CD4-positive, alpha-beta T cell (primary cell): Measurements from ENCODE around the gene DNAJC13. TPM values are rescaled to one million over a fixed set of nuclear protein-coding genes. Genes with fewer than 3 reads are reported as not detected.

Experiments
- ATAC-seq: fragments of 200-7000 bp; cut with Tn5 transposase; one replicate; pipeline ENCODE4 v1.10.0; 2022; ENCODE audit warnings: mild to moderate bottlenecking; ENCODE audit not compliant: poor library complexity
- CTCF ChIA-PET: fragments of 350-600 bp; sonication (Branson Sonifier 250); formaldehyde crosslinking; loops from one replicate; lab custom pipeline; 2021; ENCODE audit warnings: antibody characterized with exemption, inconsistent platforms; lab: Charles Lee
- POLR2A ChIA-PET: fragments of 350-600 bp; sonication (Branson Sonifier 250); formaldehyde crosslinking; loops from one replicate; lab custom pipeline; 2021; ENCODE audit warnings: antibody characterized with exemption, inconsistent platforms; lab: Charles Lee
- DNase-seq, 14 experiments: peaks; one replicate each; pipeline ENCODE4 v3.0.0-alpha.2; 2013 to 2020; ENCODE audit warnings: mixed read lengths in 2 of 14
- H3K27ac ChIP-seq, 2 donors: one replicate each; pipeline versions ENCODE4 v1.5.1 to v1.7.0; 2013; ENCODE audit warnings: low read length in 2 of 2, low read depth in 1 of 2, mild to moderate bottlenecking in 1 of 2
- H3K27me3 ChIP-seq, 2 experiments: 1 replicate in 1 of 2; 2 replicates in 1 of 2; pipeline versions ENCODE4 v1.6.1 to v1.7.0; 2013; ENCODE audit warnings: low read length in 2 of 2, control low read depth in 1 of 2, mild to moderate bottlenecking in 1 of 2, moderate library complexity in 1 of 2; ENCODE audit not compliant: insufficient read depth in 2 of 2, control insufficient read depth in 1 of 2
- H3K36me3 ChIP-seq: one replicate; pipeline ENCODE4 v1.6.1; 2013; ENCODE audit warnings: low read length, control low read depth; ENCODE audit not compliant: insufficient read depth
- H3K4me1 ChIP-seq: one replicate; pipeline ENCODE4 v1.6.1; 2013; ENCODE audit warnings: low read length, control low read depth; ENCODE audit not compliant: insufficient read depth
- H3K4me3 ChIP-seq: one replicate; pipeline ENCODE4 v1.5.1; 2013; ENCODE audit warnings: mild to moderate bottlenecking, low read length, moderate library complexity
- H3K9me3 ChIP-seq, 2 experiments: 1 replicate in 1 of 2; 2 replicates in 1 of 2; pipeline versions ENCODE4 v1.6.1 to v1.7.0; 2013; ENCODE audit warnings: low read length in 2 of 2, mild to moderate bottlenecking in 2 of 2, control low read depth in 1 of 2, moderate library complexity in 1 of 2; ENCODE audit not compliant: control insufficient read depth in 1 of 2, insufficient read depth in 1 of 2
- H3K27ac Mint-ChIP-seq: one replicate; pipeline ENCODE4 v1.8.0; 2020; ENCODE audit warnings: mixed read lengths
- H3K27me3 Mint-ChIP-seq: one replicate; pipeline ENCODE4 v1.8.0; 2021; ENCODE audit warnings: mixed read lengths
- H3K36me3 Mint-ChIP-seq: one replicate; pipeline ENCODE4 v1.8.0; 2021; ENCODE audit warnings: low read depth, mixed read lengths
- H3K4me1 Mint-ChIP-seq: one replicate; pipeline ENCODE4 v1.8.0; 2021; ENCODE audit warnings: low read depth, mixed read lengths
- H3K4me3 Mint-ChIP-seq: one replicate; pipeline ENCODE4 v1.8.0; 2020; ENCODE audit warnings: mild to moderate bottlenecking, mixed read lengths
- H3K9me3 Mint-ChIP-seq: one replicate; pipeline ENCODE4 v1.8.0; 2020; ENCODE audit warnings: mixed read lengths
- CTCF ChIP-seq: fragments of 200-600 bp; IDR thresholded peaks from one replicate; pipeline ENCODE4 v1.8.0; 2022; ENCODE audit warnings: antibody characterized with exemption, mild to moderate bottlenecking
- intact Hi-C, 2 experiments: fragments of 100-400 bp; cut with DNase I in 1 of 2; cut with micrococcal nuclease in 1 of 2; formaldehyde crosslinking; loops; one replicate each; pipeline versions ENCODE4 v1.15.1 to v1.9.0; 2023 to 2025; cut with DNase I, micrococcal nuclease
- total RNA-seq, 174 experiments: library from RNA in 2 of 174; stranded (reverse) in 2 of 174; gene quantifications; one replicate each; pipeline ENCODE4 v1.2.3 and lab custom pipeline; 2021 to 2026

DNAJC13 gene
- total RNA-seq, 2 experiments from 2014 or later, result 13.5 to 14.3 TPM

- Mint-ChIP-seq H3K4me3 (no peak overlapping the region), H3K9me3 (no peaks in the 10 kb centered on the region), H3K27ac (no peak overlapping the region), H3K4me1 (no peaks in the 10 kb centered on the region), H3K36me3 (peaks cover 18% of the 10 kb centered on the region), H3K27me3 (no peaks in the 10 kb centered on the region)
- ATAC-seq (no peak), DNase-seq (no peak)
- POLR2A ChIA-PET, result no interaction called here
- H3K36me3 ChIP-seq, result peaks cover 19% of the 10 kb centered on the region
- no peak overlapping the region for H3K4me3 ChIP-seq
- H3K9me3 ChIP-seq, result no peaks in the 10 kb centered on the region
- CTCF ChIA-PET, result no interaction called here
- no peaks in the 10 kb centered on the region for H3K4me1 ChIP-seq
- no peak for TF ChIP-seq CTCF
- no peak overlapping the region for H3K27ac ChIP-seq
- H3K27me3 ChIP-seq, result no peaks in the 10 kb centered on the region
- intact Hi-C loops, result no loop called here
These were observed 126.8 kb downstream of the DNAJC13 start for GRCh38 chr3:132544130-132544529.

GRCh38 chr3:132545471-132545870 is 128.2 kb downstream of the DNAJC13 start:
- peaks cover 8% of the 10 kb centered on the region for H3K36me3 ChIP-seq
- H3K27me3 ChIP-seq, result no peaks in the 10 kb centered on the region
- Mint-ChIP-seq H3K4me3 (no peak overlapping the region), H3K4me1 (peaks cover 9% of the 10 kb centered on the region), H3K9me3 (no peaks in the 10 kb centered on the region), H3K36me3 (peaks cover 9% of the 10 kb centered on the region), H3K27me3 (no peaks in the 10 kb centered on the region), H3K27ac (no peak overlapping the region)
- no peak overlapping the region for H3K4me3 ChIP-seq
- no peak for TF ChIP-seq CTCF
- no peaks in the 10 kb centered on the region for H3K9me3 ChIP-seq
- no peak for ATAC-seq
- no peak overlapping the region for H3K27ac ChIP-seq
- ChIA-PET POLR2A (no interaction called here), CTCF (interaction anchor here (0.6 to 1.0 kb wide), 2 partner anchors 9 to 82 kb away, joined by 3 read pairs; no protein-coding TSS in a partner anchor)
- intact Hi-C loops, result no loop called here
- DNase-seq, result no peak
- no peaks in the 10 kb centered on the region for H3K4me1 ChIP-seq

- CTCF ChIA-PET, result no interaction called here
- Mint-ChIP-seq H3K9me3 (no peaks in the 10 kb centered on the region), H3K36me3 (no peaks in the 10 kb centered on the region), H3K4me1 (peaks cover 21% of the 10 kb centered on the region), H3K27me3 (no peaks in the 10 kb centered on the region), H3K4me3 (no peak overlapping the region), H3K27ac (no peak overlapping the region)
- Histone ChIP-seq H3K27me3 (no peaks in the 10 kb centered on the region), H3K27ac (no peak overlapping the region), H3K4me1 (no peaks in the 10 kb centered on the region), H3K4me3 (no peak overlapping the region), H3K36me3 (no peaks in the 10 kb centered on the region), H3K9me3 (no peaks in the 10 kb centered on the region)
- no peak for ATAC-seq
- no peak for TF ChIP-seq CTCF
- DNase-seq, result no peak
- POLR2A ChIA-PET, result no interaction called here
- intact Hi-C loops, result no loop called here
These were observed 131.9 kb downstream of the DNAJC13 start for GRCh38 chr3:132549169-132549568.
